GM12878 (cell line): ENCODE data around the gene AKT1S1. TPM values are rescaled to one million over a fixed set of nuclear protein-coding genes. Genes with fewer than 3 reads are reported as not detected.
A peak's percentile ranks its signal among the peaks of the same experiment; 100 is the strongest.

Source experiments
- ATAC-seq: fragments of 200-7000 bp; cut with Tn5 transposase; 3 replicates; pipeline ENCODE4 v1.9.1; 2020; ENCODE audit warnings: mild to moderate bottlenecking, moderate library complexity
- BruUV-seq: library from RNA; stranded (reverse); fragments of 400-500 nt; replicated peaks from 2 replicates; lab custom pipeline; 2021; lab: Mats Ljungman, UMichigan
- CTCF ChIA-PET: fragments of 300-600 bp; sonication (Branson Sonifier 250); formaldehyde crosslinking; extraction: SDS; loops from one replicate; lab custom pipeline; 2021; ENCODE audit warnings: inconsistent platforms; lab: Yijun Ruan, JAX
- POLR2A ChIA-PET: fragments of 350-600 bp; formaldehyde crosslinking; extraction: SDS; loops from one replicate; lab custom pipeline; 2021; ENCODE audit warnings: inconsistent platforms; lab: Charles Lee
- RAD21 ChIA-PET: fragments of 300-600 bp; sonication (Branson Sonifier 250); formaldehyde crosslinking; loops from one replicate; lab custom pipeline; 2023; ENCODE audit warnings: antibody characterized with exemption; ENCODE audit not compliant: unreplicated experiment; lab: Charles Lee
- SMC1A ChIA-PET: fragments of 300-600 bp; sonication (Branson Sonifier 250); formaldehyde crosslinking; loops from one replicate; lab custom pipeline; 2023; ENCODE audit not compliant: unreplicated experiment, uncharacterized antibody; lab: Charles Lee
- DNase-seq: peaks from one replicate; pipeline ENCODE4 v3.0.0-alpha.2; 2011; ENCODE audit warnings: low read depth, low spot score
- FAIRE-seq: peaks from 3 replicates; lab custom pipeline; 2011; peaks lifted over from hg19 to GRCh38; lab: Jason Lieb, UNC
- H2AFZ ChIP-seq: 2 replicates; pipeline ENCODE4 v1.6.0; 2011; ENCODE audit warnings: low read depth, low read length, control low read depth; ENCODE audit not compliant: control insufficient read depth
- H3K27ac ChIP-seq: 2 replicates; pipeline ENCODE4 v1.5.1; 2011; ENCODE audit warnings: control low read depth; ENCODE audit not compliant: control insufficient read depth, insufficient read depth
- H3K27me3 ChIP-seq, 2 experiments: replicated peaks in 1 of 2; 2 replicates each; pipeline versions ENCODE4 v1.6.0 to v1.6.1; 2011; ENCODE audit warnings: low read length in 1 of 2; ENCODE audit not compliant: control insufficient read depth in 2 of 2, insufficient read depth in 2 of 2
- H3K36me3 ChIP-seq, 2 experiments: 2 replicates each; pipeline ENCODE4 v1.5.1; 2011; ENCODE audit warnings: low read length in 1 of 2; ENCODE audit not compliant: control insufficient read depth in 2 of 2, insufficient read depth in 2 of 2
- H3K4me1 ChIP-seq: 2 replicates; pipeline ENCODE4 v1.6.1; 2011; ENCODE audit warnings: mild to moderate bottlenecking, low read length, moderate library complexity, mixed read lengths; ENCODE audit not compliant: control insufficient read depth, insufficient read depth
- H3K4me2 ChIP-seq: 2 replicates; pipeline ENCODE4 v1.6.0; 2011; ENCODE audit warnings: control low read depth; ENCODE audit not compliant: control insufficient read depth, insufficient read depth
- H3K4me3 ChIP-seq: fragments of 200-600 bp; sonication (generic); 2 replicates; pipeline ENCODE4 v1.5.1; 2016
- H3K79me2 ChIP-seq: 2 replicates; pipeline ENCODE4 v1.6.0; 2011; ENCODE audit warnings: low read length; ENCODE audit not compliant: control insufficient read depth, insufficient read depth
- H3K9ac ChIP-seq: 2 replicates; pipeline ENCODE4 v1.8.0; 2011; ENCODE audit warnings: low read length, control low read depth, mixed read lengths; ENCODE audit not compliant: control insufficient read depth, insufficient read depth
- H3K9me3 ChIP-seq: replicated peaks from 3 replicates; pipeline ENCODE4 v1.5.1; 2011; ENCODE audit warnings: mild to moderate bottlenecking, low read length; ENCODE audit not compliant: control insufficient read depth, insufficient read depth
- H4K20me1 ChIP-seq: 2 replicates; pipeline ENCODE4 v1.6.0; 2011; ENCODE audit not compliant: control insufficient read depth, insufficient read depth
- BCL11A ChIP-seq: IDR thresholded peaks from 2 replicates; pipeline ENCODE4 v1.6.1; 2011; ENCODE audit warnings: low read depth, low read length
- CHD4 ChIP-seq: fragments of 200-600 bp; sonication (generic); IDR thresholded peaks from 2 replicates; pipeline ENCODE4 v1.6.1; 2016; ENCODE audit warnings: mild to moderate bottlenecking
- EGR1 ChIP-seq, 2 experiments: IDR thresholded peaks; 1 replicate in 1 of 2; 2 replicates in 1 of 2; pipeline ENCODE4 v1.6.1; 2011 to 2012; ENCODE audit warnings: low read depth in 2 of 2, low read length in 2 of 2, borderline replicate concordance in 1 of 2, mild to moderate bottlenecking in 1 of 2, moderate library complexity in 1 of 2
- IKZF2 ChIP-seq, 2 experiments: fragments of 450-650 bp; IDR thresholded peaks; 2 replicates each; pipeline ENCODE4 v1.6.1; 2017; ENCODE audit warnings: mild to moderate bottlenecking in 2 of 2, moderate library complexity in 2 of 2
- KAT2A ChIP-seq: conservative IDR thresholded peaks from 2 replicates; pipeline ENCODE4 v1.6.1; 2011; ENCODE audit warnings: low read depth, low read length; ENCODE audit not compliant: control insufficient read depth
- KDM1A ChIP-seq: fragments of 200-600 bp; sonication (generic); IDR thresholded peaks from 2 replicates; pipeline ENCODE4 v1.6.1; 2016; ENCODE audit warnings: borderline replicate concordance
- MLLT1 ChIP-seq: fragments of 450-650 bp; IDR thresholded peaks from 2 replicates; pipeline ENCODE4 v1.6.1; 2016; ENCODE audit warnings: mild to moderate bottlenecking
- MTA3 ChIP-seq: IDR thresholded peaks from 2 replicates; pipeline ENCODE4 v1.6.1; 2012; ENCODE audit warnings: low read length, inconsistent platforms, borderline replicate concordance
- NFIC ChIP-seq: IDR thresholded peaks from 2 replicates; pipeline ENCODE4 v1.6.1; 2012; ENCODE audit warnings: low read depth, mild to moderate bottlenecking, inconsistent platforms, low read length, moderate library complexity
- PML ChIP-seq: IDR thresholded peaks from 2 replicates; pipeline ENCODE4 v1.6.1; 2012; ENCODE audit warnings: low read length, inconsistent platforms
- POLR2A ChIP-seq: IDR thresholded peaks from 2 replicates; pipeline ENCODE4 v1.6.1; 2011; ENCODE audit warnings: low read depth, mild to moderate bottlenecking, low read length
- RFX5 ChIP-seq: IDR thresholded peaks from 2 replicates; pipeline ENCODE4 v1.6.1; 2011; ENCODE audit warnings: low read depth, low read length, improper control_type of control experiment
- SREBF2 ChIP-seq: IDR thresholded peaks from 2 replicates; pipeline ENCODE4 v1.6.1; 2012; ENCODE audit warnings: mild to moderate bottlenecking, low read length
- TCF12 ChIP-seq: IDR thresholded peaks from 2 replicates; pipeline ENCODE4 v1.6.1; 2011; ENCODE audit warnings: low read depth, mild to moderate bottlenecking, low read length
- ZNF622 ChIP-seq: fragments of 450-650 bp; IDR thresholded peaks from 2 replicates; pipeline ENCODE4 v1.6.1; 2017; ENCODE audit warnings: mild to moderate bottlenecking, inconsistent platforms
- WGBS: methylation state at CpG from one replicate; pipeline ENCODE4 v1.1.6; 2016; ENCODE audit warnings: low lambda C conversion rate; ENCODE audit not compliant: insufficient replicate concordance, insufficient coverage; ENCODE audit errors: missing lambda C conversion rate; 5-methylcytosine and 5-hydroxymethylcytosine counted together
- in situ Hi-C: fragments of 300-500 bp; cut with MboI; formaldehyde crosslinking; loops from 9 replicates; pipeline ENCODE4 v1.14.3; 2018; ENCODE audit warnings: mixed read lengths
- intact Hi-C: fragments of 100-400 bp; cut with micrococcal nuclease; formaldehyde crosslinking; loops from one replicate; pipeline ENCODE4 v1.14.2; 2022; ENCODE audit not compliant: unreplicated experiment
- polyA plus RNA-seq, 11 experiments: library from polyadenylated mRNA; depleted of rRNA in 4 of 11; unstranded in 6 of 11; stranded (reverse) in 5 of 11; fragments of >200 nt; fragmentation: Nextera tagmentation in 4 of 11; fragmentation: Illumina TruSeq in 1 of 11; extraction: Ambion mirVana in 4 of 11; extraction: Trizol in 1 of 11; gene quantifications; 1 replicate in 1 of 11; 2 replicates in 10 of 11; pipeline versions ENCODE4 v1.2.1 to v1.2.3, GENCODE V29; 2011 to 2016; ENCODE audit warnings: inconsistent platforms in 2 of 11, missing spikeins in 2 of 11, low read depth in 1 of 11
- total RNA-seq, 4 experiments: library from RNA; depleted of rRNA in 3 of 4; stranded (reverse); fragments of >200 nt in 3 of 4; fragmentation: Illumina TruSeq in 1 of 4; extraction: Trizol in 1 of 4; gene quantifications; 2 replicates each; pipeline versions ENCODE4 v1.2.1 to v1.2.3, GENCODE V29; 2013 to 2021

AKT1S1 gene
- total and polyA plus RNA-seq, 10 of the 15 experiments (the other 5 are each of a cell fraction or from before 2014, with no cell fraction given), result 0.43 to 23.0 (median 12.3) TPM

DNA sequence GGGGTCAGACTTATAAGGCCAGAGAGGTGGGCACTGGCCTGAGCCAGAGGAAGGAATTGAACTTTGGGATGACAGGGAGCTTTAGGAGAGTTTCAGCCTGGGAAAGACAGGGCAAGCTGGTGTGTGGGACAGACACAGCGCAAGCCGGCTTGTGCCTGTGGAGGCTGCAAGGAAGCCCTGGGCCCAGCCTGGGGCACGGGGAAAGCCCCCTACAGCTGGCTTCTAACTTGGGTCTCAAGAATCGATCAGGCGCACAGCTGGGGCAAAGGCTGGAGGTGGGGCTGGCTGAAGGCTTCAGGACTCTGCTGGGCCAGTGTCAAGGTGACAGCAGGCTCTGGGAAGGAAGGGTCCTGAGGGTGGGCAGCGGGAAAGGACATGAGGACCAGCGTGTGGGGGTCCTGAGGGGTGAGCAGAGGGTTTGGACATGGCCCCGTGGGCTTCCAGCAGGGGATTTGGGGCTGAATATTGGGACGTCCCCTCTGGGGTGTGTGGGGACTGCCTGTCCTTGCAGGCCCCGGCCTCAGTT lies 23.2 kb downstream of the AKT1S1 start:
- Histone ChIP-seq H3K27ac (no peak overlapping the region), H3K4me2 (no peak overlapping the region)
- 0 out of 2 replicates have a peak, but pooled peaks have one; percentile 30 for TF ChIP-seq TCF12
- TF ChIP-seq POLR2A, result no peak; the same call in 1 of the 2 replicates
- TF ChIP-seq RFX5, result no peak
- no peak for TF ChIP-seq PML
- TF ChIP-seq, all 136 proteins: peak for 1
- peaks cover 4% of the 10 kb centered on the region; the same call in 2 of the 3 replicates for H3K9me3 ChIP-seq
- H3K4me3 ChIP-seq, result no peak overlapping the region
- H3K79me2 ChIP-seq, result peaks cover 6% of the 10 kb centered on the region
- in situ Hi-C loops (no loop called here), intact Hi-C loops (no loop called here)
- peaks cover 0 to 11% of the 10 kb centered on the region in 2 experiments; a peak in 2 of 4 replicates for H3K36me3 ChIP-seq
- no TSS peak for BruUV-seq
- FAIRE-seq (no peak), ATAC-seq (no peak), DNase-seq (no peak)
- no peak overlapping the region for H3K9ac ChIP-seq
- H3K27me3 ChIP-seq, result no peaks in the 10 kb centered on the region
- ChIA-PET RAD21 (no interaction called here), SMC1A (interaction anchor here (1.1 kb wide), 1 partner anchor 87 kb away, joined by 3 read pairs; no protein-coding TSS in a partner anchor), POLR2A (interaction anchor here (0.6 to 1.3 kb wide), 4 partner anchors 15 to 44 kb away, joined by 3 to 4 read pairs (median 3); partner anchors contain the start of gene MED25), CTCF (interaction anchor here (0.6 to 1.6 kb wide), 3 partner anchors 9 to 56 kb away, joined by 3 to 6 read pairs (median 3); no protein-coding TSS in a partner anchor)
- H4K20me1 ChIP-seq, result no peaks in the 10 kb centered on the region
- H2AFZ ChIP-seq, result no peak overlapping the region
- 36% methylated on average over 10 of the region's 10 CpGs for WGBS
- peaks cover 18% of the 10 kb centered on the region for H3K4me1 ChIP-seq

DNA sequence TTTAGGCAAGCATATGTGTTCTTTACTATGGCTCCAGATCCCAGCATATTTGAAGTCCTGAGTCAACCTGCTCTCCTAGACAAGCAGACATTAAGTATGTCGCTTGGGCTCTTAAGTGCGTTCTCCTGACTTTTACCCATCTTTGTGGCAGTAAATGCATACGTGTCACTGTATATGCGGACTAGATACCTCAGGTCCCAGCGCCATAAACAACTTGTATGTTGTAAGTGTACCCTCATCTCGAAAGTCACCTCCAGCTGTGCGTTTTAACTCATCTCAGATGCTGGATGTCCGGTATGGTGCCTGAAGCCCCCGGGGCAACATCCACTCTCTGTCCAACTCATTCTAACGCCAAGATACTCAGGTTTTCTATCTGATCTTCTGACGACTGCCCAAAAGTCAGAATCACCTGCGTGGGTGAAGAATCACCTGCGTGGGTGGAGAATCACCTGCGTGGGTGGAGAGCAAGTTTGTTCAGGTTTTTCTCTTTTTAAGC lies 24.5 kb downstream of the AKT1S1 start:
- Histone ChIP-seq H3K9ac (no peak overlapping the region), H3K4me2 (peak overlapping the region; percentile 94), H3K4me1 (peaks cover 26% of the 10 kb centered on the region), H3K36me3 (peaks cover 0 to 6% of the 10 kb centered on the region in 2 experiments; a peak in 2 of 4 replicates), H3K27me3 (no peaks in the 10 kb centered on the region), H3K27ac (no peak overlapping the region), H3K79me2 (peaks cover 6% of the 10 kb centered on the region), H2AFZ (no peak overlapping the region), H3K4me3 (peak overlapping the region; percentile 71; the same call in 1 of the 2 replicates), H4K20me1 (no peaks in the 10 kb centered on the region), H3K9me3 (peaks cover 5% of the 10 kb centered on the region; the same call in 2 of the 3 replicates)
- intact Hi-C loops (no loop called here), in situ Hi-C loops (no loop called here)
- ChIA-PET POLR2A (interaction anchor here (0.6 to 1.3 kb wide), 2 partner anchors 17 to 74 kb away, joined by 3 read pairs; no protein-coding TSS in a partner anchor), RAD21 (no interaction called here), CTCF (interaction anchor here (1.4 to 1.6 kb wide), 2 partner anchors 10 to 13 kb away, joined by 3 to 6 read pairs; no protein-coding TSS in a partner anchor), SMC1A (interaction anchor here (1.1 to 1.2 kb wide), 2 partner anchors 13 to 86 kb away, joined by 3 to 5 read pairs; no protein-coding TSS in a partner anchor)
- DNase-seq (no peak), ATAC-seq (no peak), FAIRE-seq (no peak)
- TF ChIP-seq CHD4 (no peak), EGR1 (IDR thresholded peaks at IDR 0.05; ENCODE audit: borderline replicate concordance in 1 of 2, low read depth in 2 of 2, low read length in 2 of 2) (peak in 1 of 2 experiments; percentile 74; a peak in 2 of 3 replicates), MLLT1 (0 out of 2 replicates have a peak, but pooled peaks have one; percentile 32), KAT2A (no peak), IKZF2 (IDR thresholded peaks at IDR 0.05) (no peak), SREBF2 (no peak), BCL11A (no peak), NFIC (no peak), MTA3 (no peak), ZNF622 (no peak), KDM1A (no peak)
- BruUV-seq, result TSS peak; percentile 70
- 67% methylated on average over 14 of the region's 14 CpGs for WGBS
